HepG2 (cell line): ENCODE results near the gene TOB1. TPM values are rescaled to one million over a fixed set of nuclear protein-coding genes. Genes with fewer than 3 reads are reported as not detected.

Experiments
- DMAP1 ChIP-seq: IDR thresholded peaks from 2 replicates; pipeline ENCODE4 v1.6.1; 2016
- HMG20A ChIP-seq: IDR thresholded peaks from 2 replicates; pipeline ENCODE4 v1.6.1; 2016; ENCODE audit warnings: borderline replicate concordance
- HNRNPH1 ChIP-seq: fragments of 200-400 bp; formaldehyde crosslinking; optimal IDR thresholded peaks from 2 replicates; pipeline ENCODE3; 2017; ENCODE audit warnings: mild to moderate bottlenecking, low read depth, low read length
- HNRNPL ChIP-seq: fragments of 200-400 bp; formaldehyde crosslinking; IDR thresholded peaks from 2 replicates; pipeline ENCODE4 v1.6.1; 2017; ENCODE audit warnings: mild to moderate bottlenecking, low read depth, low read length
- HNRNPLL ChIP-seq: fragments of 200-400 bp; formaldehyde crosslinking; IDR thresholded peaks from 2 replicates; pipeline ENCODE4 v1.6.1; 2017; ENCODE audit warnings: mild to moderate bottlenecking, low read depth, low read length; ENCODE audit not compliant: poor library complexity, severe bottlenecking
- NAIF1 ChIP-seq: sonication (generic); formaldehyde crosslinking; IDR thresholded peaks from 2 replicates; pipeline ENCODE4 v1.5.0; 2020; ENCODE audit warnings: mild to moderate bottlenecking, missing genetic modification reagents, borderline replicate concordance
- SSRP1 ChIP-seq: IDR thresholded peaks from 2 replicates; pipeline ENCODE4 v1.6.1; 2016; ENCODE audit warnings: control low read depth
- STAG1 ChIP-seq: sonication (generic); formaldehyde crosslinking; IDR thresholded peaks from 2 replicates; pipeline ENCODE4 v1.4.0; 2020; ENCODE audit warnings: missing genetic modification reagents
- THAP9 ChIP-seq: sonication (generic); formaldehyde crosslinking; IDR thresholded peaks from 2 replicates; pipeline ENCODE4; 2020; ENCODE audit warnings: missing genetic modification reagents, mild to moderate bottlenecking, borderline replicate concordance
- TRIM24 ChIP-seq: sonication (generic); formaldehyde crosslinking; IDR thresholded peaks from 2 replicates; pipeline ENCODE4 v1.8.0; 2022; ENCODE audit warnings: mild to moderate bottlenecking, missing genetic modification reagents
- XBP1 ChIP-seq: sonication (generic); formaldehyde crosslinking; IDR thresholded peaks from 2 replicates; pipeline ENCODE4 v1.5.0; 2020; ENCODE audit warnings: missing genetic modification reagents
- ZKSCAN1 ChIP-seq: fragments of 150-350 bp; IDR thresholded peaks from 2 replicates; pipeline ENCODE4 v1.6.1; 2014; ENCODE audit warnings: low read length
- ZMAT3 ChIP-seq: sonication (generic); formaldehyde crosslinking; conservative IDR thresholded peaks from 2 replicates; pipeline ENCODE4 v1.7.0; 2021; ENCODE audit warnings: missing genetic modification reagents
- ZNF264 ChIP-seq: sonication (generic); formaldehyde crosslinking; IDR thresholded peaks from 2 replicates; pipeline ENCODE4 v1.4.0; 2020; ENCODE audit warnings: missing genetic modification reagents
- ZNF34 ChIP-seq: sonication (generic); formaldehyde crosslinking; IDR thresholded peaks from 2 replicates; pipeline ENCODE4 v1.4.0; 2020; ENCODE audit warnings: mild to moderate bottlenecking, missing genetic modification reagents, borderline replicate concordance
- ZNF501 ChIP-seq: sonication (generic); formaldehyde crosslinking; IDR thresholded peaks from 2 replicates; pipeline ENCODE4 v1.5.1; 2020; ENCODE audit warnings: mild to moderate bottlenecking, moderate library complexity, missing genetic modification reagents
- ZNF557 ChIP-seq: sonication (generic); formaldehyde crosslinking; IDR thresholded peaks from 2 replicates; pipeline ENCODE4 v1.4.0; 2020; ENCODE audit warnings: missing genetic modification reagents
- polyA plus RNA-seq, 8 experiments: library from polyadenylated mRNA; depleted of rRNA in 3 of 8; stranded (reverse) in 7 of 8; unstranded in 1 of 8; fragments of >200 nt; fragmentation: Illumina TruSeq in 4 of 8; extraction: Trizol in 4 of 8; gene quantifications; 2 replicates each; pipeline versions ENCODE4 v1.2.1 to v1.2.3, GENCODE V29; 2011 to 2016; ENCODE audit warnings: low read depth in 4 of 8, missing spikeins in 1 of 8, mixed read lengths in 1 of 8; ENCODE audit not compliant: insufficient read depth in 1 of 8
- total RNA-seq, 5 experiments: library from RNA; depleted of rRNA; stranded (reverse); fragments of >200 nt; fragmentation: Illumina TruSeq; extraction: Trizol; gene quantifications; 2 replicates each; pipeline ENCODE4 v1.2.3, GENCODE V29; 2016; ENCODE audit warnings: low read depth in 1 of 5
- TF ChIP-seq, protein P1 (sequence below): sonication (generic); formaldehyde crosslinking; IDR thresholded peaks from 2 replicates; pipeline ENCODE4 v1.5.0; 2020; ENCODE audit warnings: mild to moderate bottlenecking, missing genetic modification reagents
- TF ChIP-seq, protein P2 (sequence below): sonication (generic); formaldehyde crosslinking; IDR thresholded peaks from 2 replicates; pipeline ENCODE4 v1.8.1; 2023; ENCODE audit warnings: mild to moderate bottlenecking, missing genetic modification reagents
- TF ChIP-seq, protein P3 (sequence below): sonication (generic); formaldehyde crosslinking; IDR thresholded peaks from 2 replicates; pipeline ENCODE4 v1.5.0; 2020; ENCODE audit warnings: missing genetic modification reagents, mild to moderate bottlenecking, borderline replicate concordance
- TF ChIP-seq, protein P4 (sequence below): IDR thresholded peaks from 2 replicates; pipeline ENCODE4 v1.4.0; 2020; ENCODE audit warnings: mild to moderate bottlenecking, missing genetic modification reagents

The TOB1 gene
- total and polyA plus RNA-seq, 2 of the 13 experiments (the other 11 are each of a cell fraction or from before 2014, with no cell fraction given): 21.9 to 57.7 TPM

DNA sequence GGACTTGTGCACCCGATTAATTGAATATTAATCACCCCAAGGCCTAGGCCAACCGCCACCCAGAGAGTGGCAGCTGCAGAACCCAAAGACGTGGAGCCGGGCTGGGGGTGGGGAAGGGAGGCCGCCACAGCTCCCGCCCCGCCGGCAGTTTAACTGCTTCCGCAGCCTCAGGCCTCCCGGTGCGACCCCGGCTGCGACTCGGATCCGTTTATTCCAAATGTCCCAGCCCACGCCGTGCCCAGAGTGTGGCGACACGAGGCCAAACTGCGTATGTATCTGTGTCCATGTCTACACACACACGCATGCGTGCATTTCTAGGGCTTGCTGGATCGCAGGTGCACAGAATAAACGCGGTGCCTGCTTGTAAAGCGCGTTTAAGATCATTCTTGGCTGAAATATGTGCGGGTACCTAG, 802 bp upstream of the TOB1 start (continued):
- TF ChIP-seq, protein P1, sequence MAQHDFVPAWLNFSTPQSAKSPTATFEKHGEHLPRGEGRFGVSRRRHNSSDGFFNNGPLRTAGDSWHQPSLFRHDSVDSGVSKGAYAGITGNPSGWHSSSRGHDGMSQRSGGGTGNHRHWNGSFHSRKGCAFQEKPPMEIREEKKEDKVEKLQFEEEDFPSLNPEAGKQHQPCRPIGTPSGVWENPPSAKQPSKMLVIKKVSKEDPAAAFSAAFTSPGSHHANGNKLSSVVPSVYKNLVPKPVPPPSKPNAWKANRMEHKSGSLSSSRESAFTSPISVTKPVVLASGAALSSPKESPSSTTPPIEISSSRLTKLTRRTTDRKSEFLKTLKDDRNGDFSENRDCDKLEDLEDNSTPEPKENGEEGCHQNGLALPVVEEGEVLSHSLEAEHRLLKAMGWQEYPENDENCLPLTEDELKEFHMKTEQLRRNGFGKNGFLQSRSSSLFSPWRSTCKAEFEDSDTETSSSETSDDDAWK (CRISPR knock-in tag): no peak
- TF ChIP-seq TRIM24 (CRISPR knock-in tag): no peak
- peak; percentile 52; the same call in 1 of the 2 replicates for TF ChIP-seq ZMAT3 (CRISPR knock-in tag)
- no peak; the same call in 1 of the 2 replicates for TF ChIP-seq ZNF34
- TF ChIP-seq, protein P2, sequence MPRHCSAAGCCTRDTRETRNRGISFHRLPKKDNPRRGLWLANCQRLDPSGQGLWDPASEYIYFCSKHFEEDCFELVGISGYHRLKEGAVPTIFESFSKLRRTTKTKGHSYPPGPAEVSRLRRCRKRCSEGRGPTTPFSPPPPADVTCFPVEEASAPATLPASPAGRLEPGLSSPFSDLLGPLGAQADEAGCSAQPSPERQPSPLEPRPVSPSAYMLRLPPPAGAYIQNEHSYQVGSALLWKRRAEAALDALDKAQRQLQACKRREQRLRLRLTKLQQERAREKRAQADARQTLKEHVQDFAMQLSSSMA (CRISPR knock-in tag): peak; percentile 79; the same call in 1 of the 2 replicates
- no peak for TF ChIP-seq ZNF501
- no peak for TF ChIP-seq HMG20A (CRISPR knock-in tag)
- peak; percentile 79 for TF ChIP-seq THAP9 (CRISPR knock-in tag)
- TF ChIP-seq, protein P3, sequence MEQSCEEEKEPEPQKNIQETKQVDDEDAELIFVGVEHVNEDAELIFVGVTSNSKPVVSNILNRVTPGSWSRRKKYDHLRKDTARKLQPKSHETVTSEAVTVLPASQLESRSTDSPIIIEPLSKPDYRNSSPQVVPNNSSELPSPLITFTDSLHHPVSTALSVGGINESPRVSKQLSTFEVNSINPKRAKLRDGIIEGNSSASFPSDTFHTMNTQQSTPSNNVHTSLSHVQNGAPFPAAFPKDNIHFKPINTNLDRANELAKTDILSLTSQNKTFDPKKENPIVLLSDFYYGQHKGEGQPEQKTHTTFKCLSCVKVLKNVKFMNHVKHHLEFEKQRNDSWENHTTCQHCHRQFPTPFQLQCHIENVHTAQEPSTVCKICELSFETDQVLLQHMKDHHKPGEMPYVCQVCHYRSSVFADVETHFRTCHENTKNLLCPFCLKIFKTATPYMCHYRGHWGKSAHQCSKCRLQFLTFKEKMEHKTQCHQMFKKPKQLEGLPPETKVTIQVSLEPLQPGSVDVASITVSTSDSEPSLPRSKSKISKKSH (CRISPR knock-in tag): no peak
- TF ChIP-seq, protein P4, sequence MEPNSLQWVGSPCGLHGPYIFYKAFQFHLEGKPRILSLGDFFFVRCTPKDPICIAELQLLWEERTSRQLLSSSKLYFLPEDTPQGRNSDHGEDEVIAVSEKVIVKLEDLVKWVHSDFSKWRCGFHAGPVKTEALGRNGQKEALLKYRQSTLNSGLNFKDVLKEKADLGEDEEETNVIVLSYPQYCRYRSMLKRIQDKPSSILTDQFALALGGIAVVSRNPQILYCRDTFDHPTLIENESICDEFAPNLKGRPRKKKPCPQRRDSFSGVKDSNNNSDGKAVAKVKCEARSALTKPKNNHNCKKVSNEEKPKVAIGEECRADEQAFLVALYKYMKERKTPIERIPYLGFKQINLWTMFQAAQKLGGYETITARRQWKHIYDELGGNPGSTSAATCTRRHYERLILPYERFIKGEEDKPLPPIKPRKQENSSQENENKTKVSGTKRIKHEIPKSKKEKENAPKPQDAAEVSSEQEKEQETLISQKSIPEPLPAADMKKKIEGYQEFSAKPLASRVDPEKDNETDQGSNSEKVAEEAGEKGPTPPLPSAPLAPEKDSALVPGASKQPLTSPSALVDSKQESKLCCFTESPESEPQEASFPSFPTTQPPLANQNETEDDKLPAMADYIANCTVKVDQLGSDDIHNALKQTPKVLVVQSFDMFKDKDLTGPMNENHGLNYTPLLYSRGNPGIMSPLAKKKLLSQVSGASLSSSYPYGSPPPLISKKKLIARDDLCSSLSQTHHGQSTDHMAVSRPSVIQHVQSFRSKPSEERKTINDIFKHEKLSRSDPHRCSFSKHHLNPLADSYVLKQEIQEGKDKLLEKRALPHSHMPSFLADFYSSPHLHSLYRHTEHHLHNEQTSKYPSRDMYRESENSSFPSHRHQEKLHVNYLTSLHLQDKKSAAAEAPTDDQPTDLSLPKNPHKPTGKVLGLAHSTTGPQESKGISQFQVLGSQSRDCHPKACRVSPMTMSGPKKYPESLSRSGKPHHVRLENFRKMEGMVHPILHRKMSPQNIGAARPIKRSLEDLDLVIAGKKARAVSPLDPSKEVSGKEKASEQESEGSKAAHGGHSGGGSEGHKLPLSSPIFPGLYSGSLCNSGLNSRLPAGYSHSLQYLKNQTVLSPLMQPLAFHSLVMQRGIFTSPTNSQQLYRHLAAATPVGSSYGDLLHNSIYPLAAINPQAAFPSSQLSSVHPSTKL: no peak
- TF ChIP-seq ZNF557: 0 out of 2 replicates have a peak, but pooled peaks have one; percentile 69
- peak; percentile 67; the same call in 1 of the 2 replicates for TF ChIP-seq ZNF264 (CRISPR knock-in tag)
- peak; percentile 81; the same call in 1 of the 2 replicates for TF ChIP-seq SSRP1 (CRISPR knock-in tag)
- no peak; the same call in 1 of the 2 replicates for TF ChIP-seq HNRNPL
- no peak for TF ChIP-seq HNRNPLL
- TF ChIP-seq STAG1: no peak; the same call in 1 of the 2 replicates
- no peak for TF ChIP-seq DMAP1 (CRISPR knock-in tag)
- TF ChIP-seq XBP1: no peak
- TF ChIP-seq HNRNPH1: no peak
- TF ChIP-seq NAIF1: peak; percentile 74; the same call in 1 of the 2 replicates
- no peak for TF ChIP-seq ZKSCAN1
